ENCODE results near the gene GIT2.

Gene GIT2

DNA sequence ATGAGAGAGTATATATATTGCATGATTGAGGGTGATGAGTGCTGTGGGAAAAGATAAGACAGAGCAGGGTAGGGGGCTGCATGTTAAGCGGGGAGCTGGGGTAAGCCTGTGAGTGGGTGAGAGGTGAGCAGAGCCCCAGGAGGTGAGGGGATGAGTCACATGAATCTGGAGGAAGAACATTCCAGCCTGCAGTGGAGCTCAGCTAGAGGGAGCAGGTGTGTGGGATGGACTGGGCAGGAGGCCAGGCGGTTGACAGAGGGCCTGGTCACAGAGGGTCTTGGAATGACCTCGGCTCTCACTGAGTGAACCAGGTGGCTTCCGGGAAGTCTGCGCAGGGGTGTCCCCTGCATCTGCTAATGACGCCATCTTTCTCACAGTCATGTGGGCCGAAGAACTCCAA is 44.4 kb downstream of the GIT2 start:
- TF ChIP-seq, protein P1, sequence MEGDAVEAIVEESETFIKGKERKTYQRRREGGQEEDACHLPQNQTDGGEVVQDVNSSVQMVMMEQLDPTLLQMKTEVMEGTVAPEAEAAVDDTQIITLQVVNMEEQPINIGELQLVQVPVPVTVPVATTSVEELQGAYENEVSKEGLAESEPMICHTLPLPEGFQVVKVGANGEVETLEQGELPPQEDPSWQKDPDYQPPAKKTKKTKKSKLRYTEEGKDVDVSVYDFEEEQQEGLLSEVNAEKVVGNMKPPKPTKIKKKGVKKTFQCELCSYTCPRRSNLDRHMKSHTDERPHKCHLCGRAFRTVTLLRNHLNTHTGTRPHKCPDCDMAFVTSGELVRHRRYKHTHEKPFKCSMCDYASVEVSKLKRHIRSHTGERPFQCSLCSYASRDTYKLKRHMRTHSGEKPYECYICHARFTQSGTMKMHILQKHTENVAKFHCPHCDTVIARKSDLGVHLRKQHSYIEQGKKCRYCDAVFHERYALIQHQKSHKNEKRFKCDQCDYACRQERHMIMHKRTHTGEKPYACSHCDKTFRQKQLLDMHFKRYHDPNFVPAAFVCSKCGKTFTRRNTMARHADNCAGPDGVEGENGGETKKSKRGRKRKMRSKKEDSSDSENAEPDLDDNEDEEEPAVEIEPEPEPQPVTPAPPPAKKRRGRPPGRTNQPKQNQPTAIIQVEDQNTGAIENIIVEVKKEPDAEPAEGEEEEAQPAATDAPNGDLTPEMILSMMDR (IDR thresholded peaks at IDR 0.05; ENCODE audit: low read depth, low read length): no peak
- no peak for DNase-seq (ENCODE audit: extremely low read depth, low read depth)

DNA sequence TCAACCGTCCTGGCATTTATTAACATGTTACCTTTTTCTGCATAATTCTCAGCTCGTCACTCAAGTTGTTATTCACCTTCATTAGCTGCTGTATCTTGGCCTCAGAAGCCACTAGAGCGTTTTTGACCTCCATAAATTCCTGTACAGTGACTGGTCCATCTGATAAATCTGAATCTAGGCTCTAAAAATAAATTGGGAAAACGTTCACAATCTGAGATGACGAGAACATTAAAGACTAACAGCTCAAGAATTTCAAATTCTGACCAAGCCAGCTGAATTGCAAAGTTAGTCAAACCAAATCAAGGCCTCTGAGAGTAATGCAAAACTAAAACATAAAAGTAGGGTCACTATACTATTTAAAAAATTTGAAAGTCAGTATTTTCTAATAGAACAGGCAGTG is 45.0 kb downstream of the GIT2 start:
- TF ChIP-seq, protein P1 (IDR thresholded peaks at IDR 0.05; ENCODE audit: low read depth, low read length): no peak
- no peak for DNase-seq (ENCODE audit: extremely low read depth, low read depth)

DNA sequence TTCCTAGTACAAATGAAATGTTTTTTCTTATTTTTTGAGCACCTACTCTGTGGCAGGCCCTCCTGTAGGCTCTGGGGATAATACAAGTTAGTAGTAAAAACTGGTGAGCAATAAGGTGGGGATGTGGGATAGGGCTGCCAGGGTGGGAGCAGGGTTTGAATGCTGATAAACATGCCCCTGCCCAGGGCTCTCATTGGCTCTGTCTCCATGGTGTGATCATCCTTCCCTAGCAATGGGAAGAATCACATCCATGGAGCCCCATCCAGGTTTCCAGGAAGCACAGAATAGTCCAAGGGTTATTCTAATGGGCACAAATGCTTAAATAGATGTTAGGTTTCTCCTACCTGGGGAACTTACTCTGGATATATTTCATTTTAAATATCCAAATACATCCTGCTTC is 45.5 kb downstream of the GIT2 start:
- TF ChIP-seq, protein P1 (IDR thresholded peaks at IDR 0.05; ENCODE audit: low read depth, low read length): no peak
- no peak for DNase-seq (ENCODE audit: extremely low read depth, low read depth)

- TF ChIP-seq, protein P1 (IDR thresholded peaks at IDR 0.05; ENCODE audit: low read depth, low read length): no peak
- DNase-seq (ENCODE audit: extremely low read depth, low read depth): peak; percentile 60
Measured at GRCh38 chr12:109949089-109949488, 47.1 kb downstream of the GIT2 start.

- TF ChIP-seq, protein P1 (IDR thresholded peaks at IDR 0.05; ENCODE audit: low read depth, low read length): no peak
Measured at GRCh38 chr12:109948368-109948767, 47.8 kb downstream of the GIT2 start.

DNA sequence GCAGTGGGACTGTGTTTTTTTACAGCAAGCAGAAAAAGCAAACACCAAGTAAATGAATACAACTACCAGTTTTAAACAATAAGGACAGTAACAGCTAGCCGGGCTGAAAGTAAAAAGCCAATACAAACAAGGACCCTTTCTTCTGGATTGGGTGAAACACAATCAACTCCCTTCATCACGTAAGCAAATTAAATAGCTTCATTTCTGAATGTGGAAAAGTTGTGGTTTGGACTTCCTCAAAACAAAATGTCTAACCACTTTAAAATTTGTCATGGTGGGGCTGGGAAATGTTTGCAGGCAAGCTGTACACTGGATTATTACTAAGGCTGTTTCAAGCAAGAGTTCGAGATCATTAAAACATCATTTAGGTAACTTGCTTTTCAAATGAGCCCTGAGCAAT is 48.6 kb downstream of the GIT2 start:
- no peak for DNase-seq (ENCODE audit: extremely low read depth, low read depth)

More at GRCh38 chr12:109948368-109948767, 47.8 kb downstream of the GIT2 start:
- no peak for DNase-seq (ENCODE audit: extremely low read depth, low read depth)

GRCh38 chr12:109946913-109947312 is 49.3 kb downstream of the GIT2 start:
- TF ChIP-seq, protein P1 (IDR thresholded peaks at IDR 0.05; ENCODE audit: low read depth, low read length): no peak
- no peak for DNase-seq (ENCODE audit: extremely low read depth, low read depth)

More for the DNA sequence above, 48.6 kb downstream of the GIT2 start:
- TF ChIP-seq, protein P1 (IDR thresholded peaks at IDR 0.05; ENCODE audit: low read depth, low read length): no peak
